HG02623 (cell line): Measurements from ENCODE around the gene CELSR2.

Experiments used
- ATAC-seq: cut with Tn5 transposase; IDR thresholded peaks from one replicate; pipeline ENCODE4 v1.9.1; 2021; ENCODE audit warnings: moderate library complexity; ENCODE audit not compliant: unreplicated experiment

The CELSR2 gene

DNA sequence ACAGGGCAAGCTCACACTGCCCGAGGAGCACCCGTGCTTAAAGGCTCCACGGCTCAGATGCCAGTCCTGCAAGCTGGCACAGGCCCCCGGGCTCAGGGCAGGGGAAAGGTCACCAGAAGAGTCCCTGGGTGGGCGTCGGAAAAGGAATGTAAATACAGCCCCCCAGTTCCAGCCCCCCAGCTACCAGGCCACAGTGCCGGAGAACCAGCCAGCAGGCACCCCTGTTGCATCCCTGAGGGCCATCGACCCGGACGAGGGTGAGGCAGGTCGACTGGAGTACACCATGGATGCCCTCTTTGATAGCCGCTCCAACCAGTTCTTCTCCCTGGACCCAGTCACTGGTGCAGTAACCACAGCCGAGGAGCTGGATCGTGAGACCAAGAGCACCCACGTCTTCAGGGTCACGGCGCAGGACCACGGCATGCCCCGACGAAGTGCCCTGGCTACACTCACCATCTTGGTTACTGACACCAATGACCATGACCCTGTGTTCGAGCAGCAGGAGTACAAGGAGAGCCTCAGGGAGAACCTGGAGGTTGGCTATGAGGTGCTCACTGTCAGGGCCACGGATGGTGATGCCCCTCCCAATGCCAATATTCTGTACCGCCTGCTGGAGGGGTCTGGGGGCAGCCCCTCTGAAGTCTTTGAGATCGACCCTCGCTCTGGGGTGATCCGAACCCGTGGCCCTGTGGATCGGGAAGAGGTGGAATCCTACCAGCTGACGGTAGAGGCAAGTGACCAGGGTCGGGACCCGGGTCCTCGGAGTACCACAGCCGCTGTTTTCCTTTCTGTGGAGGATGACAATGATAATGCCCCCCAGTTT lies 1.3 kb downstream of the CELSR2 start:
- no peak for ATAC-seq

DNA sequence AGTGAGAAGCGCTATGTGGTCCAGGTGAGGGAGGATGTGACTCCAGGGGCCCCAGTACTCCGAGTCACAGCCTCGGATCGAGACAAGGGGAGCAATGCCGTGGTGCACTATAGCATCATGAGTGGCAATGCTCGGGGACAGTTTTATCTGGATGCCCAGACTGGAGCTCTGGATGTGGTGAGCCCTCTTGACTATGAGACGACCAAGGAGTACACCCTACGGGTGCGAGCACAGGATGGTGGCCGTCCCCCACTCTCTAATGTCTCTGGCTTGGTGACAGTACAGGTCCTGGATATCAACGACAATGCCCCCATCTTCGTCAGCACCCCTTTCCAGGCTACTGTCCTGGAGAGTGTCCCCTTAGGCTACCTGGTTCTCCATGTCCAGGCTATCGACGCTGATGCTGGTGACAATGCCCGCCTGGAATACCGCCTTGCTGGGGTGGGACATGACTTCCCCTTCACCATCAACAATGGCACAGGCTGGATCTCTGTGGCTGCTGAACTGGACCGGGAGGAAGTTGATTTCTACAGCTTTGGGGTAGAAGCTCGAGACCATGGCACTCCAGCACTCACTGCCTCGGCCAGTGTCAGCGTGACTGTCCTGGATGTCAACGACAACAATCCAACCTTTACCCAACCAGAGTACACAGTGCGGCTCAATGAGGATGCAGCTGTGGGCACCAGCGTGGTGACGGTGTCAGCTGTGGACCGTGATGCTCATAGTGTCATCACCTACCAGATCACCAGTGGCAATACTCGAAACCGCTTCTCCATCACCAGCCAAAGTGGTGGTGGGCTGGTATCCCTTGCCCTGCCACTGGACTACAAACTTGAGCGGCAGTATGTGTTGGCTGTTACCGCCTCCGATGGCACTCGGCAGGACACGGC lies 2.2 kb downstream of the CELSR2 start:
- no peak for ATAC-seq

- ATAC-seq = no peak
Observed at GRCh38 chr1:109252167-109252892, 3.0 kb downstream of the CELSR2 start.

- ATAC-seq = no peak
Observed at GRCh38 chr1:109252893-109253802, 3.8 kb downstream of the CELSR2 start.

GRCh38 chr1:109253803-109254620 lies 4.7 kb downstream of the CELSR2 start:
- no peak for ATAC-seq

DNA sequence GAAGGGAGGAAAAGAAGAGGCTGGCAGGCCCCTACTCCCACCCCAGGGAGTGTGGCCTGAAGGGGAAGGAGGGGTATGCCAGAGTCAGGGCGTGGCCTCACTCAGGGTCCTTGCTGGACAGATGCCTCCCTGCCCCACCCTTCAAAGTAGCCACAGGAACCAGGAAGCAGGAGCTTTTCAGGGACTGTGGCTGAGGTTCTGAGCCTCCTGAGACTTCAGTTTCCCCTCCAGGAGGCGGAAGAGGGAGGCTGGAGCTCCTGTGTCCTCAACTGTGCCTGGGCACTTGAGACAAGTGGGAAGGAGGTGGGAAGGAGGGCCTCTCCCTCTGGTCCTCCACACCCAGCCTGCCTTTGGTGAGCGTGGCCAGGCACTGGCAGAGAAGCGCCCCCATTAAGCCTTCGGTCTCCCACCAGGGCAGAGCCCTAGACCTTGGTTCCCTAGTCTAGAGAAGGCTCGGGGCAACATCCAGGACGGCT lies 5.3 kb downstream of the CELSR2 start:
- no peak for ATAC-seq

- no peak for ATAC-seq
Observed at GRCh38 chr1:109255097-109255651, 5.8 kb downstream of the CELSR2 start.

DNA sequence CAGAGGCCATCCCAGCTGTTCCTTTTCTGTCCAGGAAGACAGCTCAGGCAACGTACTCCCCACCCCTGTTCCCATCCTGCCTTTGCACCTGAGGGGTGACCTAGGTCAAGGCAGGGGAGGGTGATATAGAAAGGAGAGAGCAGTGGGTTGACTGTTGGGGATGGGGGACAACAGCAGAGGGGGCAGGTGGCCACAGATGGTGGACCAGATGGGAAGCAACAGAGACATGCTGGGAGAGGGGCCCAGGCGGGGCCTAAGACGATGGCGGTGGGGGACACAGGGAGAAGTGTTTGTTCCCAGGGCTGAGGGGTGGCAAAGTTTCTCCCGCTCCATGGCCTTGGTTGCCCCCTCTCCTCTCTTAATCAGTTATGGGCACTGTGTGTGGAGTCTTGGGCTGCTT lies 6.3 kb downstream of the CELSR2 start:
- no peak for ATAC-seq

GRCh38 chr1:109256085-109256484 lies 6.7 kb downstream of the CELSR2 start:
- ATAC-seq = no peak

- no peak for ATAC-seq
Observed at GRCh38 chr1:109256971-109257681, 7.8 kb downstream of the CELSR2 start.

DNA sequence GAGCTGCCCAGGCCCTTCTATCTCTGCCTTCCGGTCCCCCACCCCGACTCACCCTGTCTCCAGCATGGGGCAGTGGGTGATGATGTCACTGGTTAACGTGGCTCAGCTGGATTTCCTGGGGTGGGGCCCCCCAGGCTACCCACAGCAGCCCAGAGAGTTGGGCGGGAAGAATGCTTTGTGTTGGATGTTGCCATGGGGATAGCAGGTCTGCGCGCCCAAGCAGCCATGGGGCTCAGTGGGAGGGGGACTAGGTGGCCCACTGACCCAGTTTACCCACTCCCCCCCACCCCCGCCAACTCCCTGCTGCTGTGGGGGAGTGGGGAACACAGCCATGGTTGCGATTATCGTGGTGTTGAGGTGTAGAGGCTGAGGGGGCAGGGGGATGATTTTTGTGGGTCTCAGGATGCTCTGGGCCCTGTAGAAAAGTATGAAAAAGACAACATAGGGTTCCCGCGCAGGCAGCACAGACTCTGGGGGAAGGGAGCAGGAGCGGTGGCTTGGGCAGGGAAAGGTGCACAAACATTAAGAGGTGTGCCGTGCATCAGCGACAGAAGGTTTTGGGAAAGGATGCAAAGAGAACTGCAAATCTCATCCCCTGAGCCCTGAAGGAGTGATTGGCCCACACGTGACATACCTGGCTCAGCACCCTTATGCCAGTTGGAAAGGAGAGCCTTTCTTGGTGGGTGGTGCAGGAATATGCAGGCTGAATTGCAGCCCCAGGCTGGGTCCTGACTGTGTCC lies 8.5 kb downstream of the CELSR2 start:
- ATAC-seq = no peak

DNA sequence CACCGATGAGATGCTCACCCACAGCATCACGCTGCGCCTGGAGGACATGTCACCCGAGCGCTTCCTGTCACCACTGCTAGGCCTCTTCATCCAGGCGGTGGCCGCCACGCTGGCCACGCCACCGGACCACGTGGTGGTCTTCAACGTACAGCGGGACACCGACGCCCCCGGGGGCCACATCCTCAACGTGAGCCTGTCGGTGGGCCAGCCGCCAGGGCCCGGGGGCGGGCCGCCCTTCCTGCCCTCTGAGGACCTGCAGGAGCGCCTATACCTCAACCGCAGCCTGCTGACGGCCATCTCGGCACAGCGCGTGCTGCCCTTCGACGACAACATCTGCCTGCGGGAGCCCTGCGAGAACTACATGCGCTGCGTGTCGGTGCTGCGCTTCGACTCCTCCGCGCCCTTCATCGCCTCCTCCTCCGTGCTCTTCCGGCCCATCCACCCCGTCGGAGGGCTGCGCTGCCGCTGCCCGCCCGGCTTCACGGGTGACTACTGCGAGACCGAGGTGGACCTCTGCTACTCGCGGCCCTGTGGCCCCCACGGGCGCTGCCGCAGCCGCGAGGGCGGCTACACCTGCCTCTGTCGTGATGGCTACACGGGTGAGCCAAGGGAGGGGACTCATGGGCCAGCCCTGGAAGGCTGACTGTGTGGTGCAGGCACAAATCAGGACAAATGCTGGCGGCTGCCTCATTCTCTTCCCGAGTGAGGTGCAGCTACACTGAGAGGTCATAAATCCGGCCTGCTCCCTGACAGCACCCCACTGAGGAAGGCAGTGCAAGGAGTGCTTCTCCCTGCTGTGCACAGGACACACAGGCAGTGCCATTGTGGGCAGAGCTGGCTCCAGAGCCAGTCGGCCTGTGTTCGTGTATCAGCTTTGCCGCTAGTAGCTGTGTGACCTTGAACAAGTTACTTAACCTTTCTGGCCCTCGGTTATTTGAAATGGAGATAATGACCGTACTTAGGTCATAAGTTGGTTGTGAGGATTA lies 9.4 kb downstream of the CELSR2 start:
- ATAC-seq = no peak

- no peak for ATAC-seq
Observed at GRCh38 chr1:109259674-109260557, 10.6 kb downstream of the CELSR2 start.

GRCh38 chr1:109261006-109261405 lies 11.7 kb downstream of the CELSR2 start:
- ATAC-seq = no peak

DNA sequence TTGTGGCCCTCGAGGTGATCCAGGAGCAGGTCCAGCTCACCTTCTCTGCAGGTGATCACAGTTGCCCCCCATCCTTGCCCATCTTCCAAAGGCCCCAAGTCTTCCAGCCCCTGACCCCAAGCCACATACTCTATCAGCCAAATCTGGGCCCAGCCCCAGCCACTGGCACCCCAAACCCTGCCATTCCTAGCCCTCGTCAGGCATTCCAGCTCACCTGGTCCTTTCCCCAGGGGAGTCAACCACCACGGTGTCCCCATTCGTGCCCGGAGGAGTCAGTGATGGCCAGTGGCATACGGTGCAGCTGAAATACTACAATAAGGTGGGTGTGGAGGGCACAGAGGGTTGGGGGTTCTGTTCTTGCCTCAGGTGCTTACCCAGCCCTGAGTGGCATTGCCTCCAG lies 12.2 kb downstream of the CELSR2 start:
- ATAC-seq = no peak
